MM.1S (cell line): ENCODE data around the gene TUBGCP4.
A peak's percentile ranks its signal among the peaks of the same experiment; 100 is the strongest.

Experiments used
- DNase-seq: peaks from one replicate; pipeline ENCODE4 v3.0.0-alpha.2; 2015
- H2AFZ ChIP-seq: fragments of 300-600 bp; sonication (generic); 2 replicates; pipeline ENCODE4 v1.6.0; 2016; ENCODE audit warnings: antibody characterized with exemption, low read length
- H3F3A ChIP-seq: fragments of 300-600 bp; sonication (generic); 2 replicates; pipeline ENCODE4 v1.6.1; 2016; ENCODE audit warnings: mild to moderate bottlenecking, antibody characterized with exemption, low read length, moderate library complexity, mixed read lengths; ENCODE audit not compliant: insufficient read depth
- H3K27ac ChIP-seq: fragments of 300-600 bp; sonication (generic); 2 replicates; pipeline ENCODE4 v1.5.1; 2016; ENCODE audit warnings: mild to moderate bottlenecking, low read length
- H3K27me3 ChIP-seq: fragments of 300-600 bp; sonication (generic); replicated peaks from 2 replicates; pipeline ENCODE4 v1.6.0; 2016; ENCODE audit warnings: low read length; ENCODE audit not compliant: insufficient read depth
- H3K36me3 ChIP-seq: fragments of 300-600 bp; sonication (generic); replicated peaks from 2 replicates; pipeline ENCODE4 v1.6.1; 2016; ENCODE audit warnings: mild to moderate bottlenecking, low read length, mixed read lengths; ENCODE audit not compliant: insufficient read depth
- H3K4me1 ChIP-seq: fragments of 300-600 bp; sonication (generic); 2 replicates; pipeline ENCODE4 v1.6.1; 2016; ENCODE audit warnings: low read length, mixed read lengths
- H3K4me2 ChIP-seq: fragments of 300-600 bp; sonication (generic); 2 replicates; pipeline ENCODE4 v1.6.0; 2016; ENCODE audit warnings: low read depth, low read length
- H3K4me3 ChIP-seq: fragments of 300-600 bp; sonication (generic); 2 replicates; pipeline ENCODE4 v1.5.1; 2016; ENCODE audit warnings: low read length, mixed read lengths
- H3K79me2 ChIP-seq: fragments of 300-600 bp; sonication (generic); 2 replicates; pipeline ENCODE4 v1.6.1; 2016; ENCODE audit warnings: mixed run types, low read length, mixed read lengths
- H3K9ac ChIP-seq: fragments of 300-600 bp; sonication (generic); 2 replicates; pipeline ENCODE4 v1.6.1; 2016; ENCODE audit warnings: low read length, mixed read lengths
- H3K9me2 ChIP-seq: fragments of 300-600 bp; sonication (generic); replicated peaks from 2 replicates; pipeline ENCODE4 v1.6.1; 2016; ENCODE audit warnings: mild to moderate bottlenecking, low read length, mixed read lengths; ENCODE audit not compliant: insufficient read depth
- H3K9me3 ChIP-seq: fragments of 300-600 bp; sonication (generic); replicated peaks from 2 replicates; pipeline ENCODE4 v1.6.1; 2016; ENCODE audit warnings: mild to moderate bottlenecking, low read length, mixed read lengths; ENCODE audit not compliant: insufficient read depth
- H4K20me1 ChIP-seq: fragments of 300-600 bp; sonication (generic); 2 replicates; pipeline ENCODE4 v1.6.1; 2016; ENCODE audit warnings: mild to moderate bottlenecking, low read length, moderate library complexity, mixed read lengths; ENCODE audit not compliant: insufficient read depth
- CTCF ChIP-seq: fragments of 300-600 bp; sonication (generic); IDR thresholded peaks from 2 replicates; pipeline ENCODE4 v1.5.1; 2016; ENCODE audit warnings: antibody characterized with exemption, low read length, mixed read lengths
- EZH2 ChIP-seq: fragments of 300-600 bp; sonication (generic); optimal IDR thresholded peaks from 2 replicates; pipeline ENCODE3; 2017; ENCODE audit warnings: low read depth, mild to moderate bottlenecking, antibody characterized with exemption, low read length, mixed read lengths
- EZH2phosphoT487 ChIP-seq: fragments of 300-600 bp; sonication (generic); IDR thresholded peaks from 2 replicates; pipeline ENCODE4 v1.6.1; 2018; ENCODE audit warnings: antibody characterized with exemption, low read length

Gene TUBGCP4

GRCh38 chr15:43439268-43439667, 68.4 kb downstream of the TUBGCP4 start:
- Histone ChIP-seq H3F3A (peaks cover 6% of the 10 kb centered on the region), H3K27ac (no peak overlapping the region), H3K4me3 (no peak overlapping the region), H4K20me1 (no peaks in the 10 kb centered on the region), H3K4me1 (peaks cover 6% of the 10 kb centered on the region; the same call in 1 of the 2 replicates), H3K9ac (no peak overlapping the region), H3K79me2 (no peaks in the 10 kb centered on the region), H3K9me2 (no peaks in the 10 kb centered on the region), H3K36me3 (no peaks in the 10 kb centered on the region), H3K9me3 (no peaks in the 10 kb centered on the region), H3K27me3 (no peaks in the 10 kb centered on the region), H3K4me2 (no peak overlapping the region), H2AFZ (no peak overlapping the region)
- DNase-seq: no peak
- TF ChIP-seq CTCF: no peak
- TF ChIP-seq EZH2: no peak
- TF ChIP-seq EZH2phosphoT487: no peak

GRCh38 chr15:43440721-43441281, 69.9 kb downstream of the TUBGCP4 start:
- H3K27me3 ChIP-seq: no peaks in the 10 kb centered on the region
- H3F3A ChIP-seq: peaks cover 6% of the 10 kb centered on the region
- H3K4me3 ChIP-seq: no peak overlapping the region
- no peaks in the 10 kb centered on the region for H3K9me2 ChIP-seq
- H2AFZ ChIP-seq: 0 out of 2 replicates have a peak overlapping the region, but pooled peaks have one; percentile 43
- peak overlapping the region; percentile 82 for H3K27ac ChIP-seq
- TF ChIP-seq CTCF (peak; percentile 61), EZH2 (no peak), EZH2phosphoT487 (no peak)
- peak overlapping the region; percentile 55 for H3K9ac ChIP-seq
- no peaks in the 10 kb centered on the region for H4K20me1 ChIP-seq
- no peaks in the 10 kb centered on the region for H3K9me3 ChIP-seq
- no peaks in the 10 kb centered on the region for H3K79me2 ChIP-seq
- H3K4me2 ChIP-seq: peak overlapping the region; percentile 72
- H3K4me1 ChIP-seq: peaks cover 6% of the 10 kb centered on the region; the same call in 1 of the 2 replicates
- no peaks in the 10 kb centered on the region for H3K36me3 ChIP-seq
- peak; percentile 89 for DNase-seq

- Histone ChIP-seq H3K36me3 (no peaks in the 10 kb centered on the region), H3K4me2 (peak overlapping the region; percentile 72), H3K27ac (peak overlapping the region; percentile 82)
Measured at GRCh38 chr15:43441316-43441715, 70.4 kb downstream of the TUBGCP4 start.

More at GRCh38 chr15:43441316-43441715, 70.4 kb downstream of the TUBGCP4 start:
- DNase-seq: peak; percentile 60
- Histone ChIP-seq H2AFZ (0 out of 2 replicates have a peak overlapping the region, but pooled peaks have one; percentile 43), H4K20me1 (no peaks in the 10 kb centered on the region), H3K4me1 (peaks cover 6% of the 10 kb centered on the region; the same call in 1 of the 2 replicates), H3F3A (peaks cover 6% of the 10 kb centered on the region), H3K4me3 (no peak overlapping the region), H3K79me2 (no peaks in the 10 kb centered on the region), H3K9me2 (no peaks in the 10 kb centered on the region), H3K27me3 (no peaks in the 10 kb centered on the region), H3K9me3 (no peaks in the 10 kb centered on the region), H3K9ac (peak overlapping the region; percentile 55)
- TF ChIP-seq EZH2phosphoT487: no peak
- TF ChIP-seq CTCF: no peak
